Esophagus muscularis mucosa (tissue), 4 donors: ENCODE measurements around the gene INPP5A. TPM values are rescaled to one million over a fixed set of nuclear protein-coding genes. Genes with fewer than 3 reads are reported as not detected.
A peak's percentile ranks its signal among the peaks of the same experiment; 100 is the strongest.

Experiments
- DNase-seq: peaks from one replicate; pipeline ENCODE4 v3.0.0-alpha.2; 2017; ENCODE audit errors: extremely low spot score
- H3K27ac ChIP-seq, 4 donors: fragments of 200-600 bp; sonication (generic); replicated peaks in 1 of 4; 1 replicate in 3 of 4; 2 replicates in 1 of 4; pipeline ENCODE4 v1.5.1; 2016 to 2019; ENCODE audit warnings: mild to moderate bottlenecking in 1 of 4
- H3K27me3 ChIP-seq, 4 donors: fragments of 200-600 bp; sonication (generic); one replicate each; pipeline versions ENCODE4 v1.5.1 to v1.6.0; 2016 to 2019
- H3K36me3 ChIP-seq, 4 donors: fragments of 200-600 bp; sonication (generic); one replicate each; pipeline ENCODE4 v1.5.1; 2016 to 2019
- H3K4me1 ChIP-seq, 4 donors: fragments of 200-600 bp; sonication (generic); one replicate each; pipeline ENCODE4 v1.5.1; 2016 to 2019
- H3K4me3 ChIP-seq, 4 donors: fragments of 200-600 bp; sonication (generic); 1 replicate in 2 of 4; 2 replicates in 2 of 4; pipeline ENCODE4 v1.5.1; 2016 to 2019; ENCODE audit warnings: mild to moderate bottlenecking in 4 of 4, moderate library complexity in 1 of 4
- H3K9me3 ChIP-seq, 4 donors: fragments of 200-600 bp; sonication (generic); 1 replicate in 3 of 4; 2 replicates in 1 of 4; pipeline ENCODE4 v1.5.1; 2016 to 2019
- EP300 ChIP-seq: sonication (generic); formaldehyde crosslinking; IDR thresholded peaks from one replicate; pipeline ENCODE4 v1.6.1; 2017; ENCODE audit warnings: antibody characterized with exemption
- POLR2A ChIP-seq: fragments of 450-650 bp; IDR thresholded peaks from one replicate; pipeline ENCODE4 v1.6.1; 2017; ENCODE audit warnings: antibody characterized with exemption, moderate library complexity, mild to moderate bottlenecking, low read depth
- POLR2AphosphoS5 ChIP-seq, 2 donors: sonication (generic); formaldehyde crosslinking; IDR thresholded peaks; one replicate each; pipeline ENCODE4 v1.6.1; 2017; ENCODE audit warnings: antibody characterized with exemption in 2 of 2
- WGBS: methylation state at CpG from one replicate; pipeline ENCODE4 v1.1.5; 2018; 5-methylcytosine and 5-hydroxymethylcytosine counted together
- intact Hi-C: fragments of 100-400 bp; cut with DNase I; formaldehyde crosslinking; loops from one replicate; pipeline ENCODE4 v1.15.1; 2023
- total RNA-seq, 4 donors: library from RNA; depleted of rRNA; stranded (reverse); fragments of >200 nt; gene quantifications; one replicate each; pipeline versions ENCODE4 v1.1.0 to v1.2.1, GENCODE V29; 2016
- TF ChIP-seq, protein P1 (sequence below), 3 experiments: fragments of 200-600 bp in 2 of 3; fragments of 450-650 bp in 1 of 3; sonication (generic) in 2 of 3; IDR thresholded peaks; one replicate each; pipeline ENCODE4 v1.5.1; 2017 to 2019; ENCODE audit warnings: antibody characterized with exemption in 3 of 3, mild to moderate bottlenecking in 2 of 3, moderate library complexity in 1 of 3

Gene INPP5A
- total RNA-seq, 4 donors from 2014 or later: 234 to 301 (median 245) TPM

DNA sequence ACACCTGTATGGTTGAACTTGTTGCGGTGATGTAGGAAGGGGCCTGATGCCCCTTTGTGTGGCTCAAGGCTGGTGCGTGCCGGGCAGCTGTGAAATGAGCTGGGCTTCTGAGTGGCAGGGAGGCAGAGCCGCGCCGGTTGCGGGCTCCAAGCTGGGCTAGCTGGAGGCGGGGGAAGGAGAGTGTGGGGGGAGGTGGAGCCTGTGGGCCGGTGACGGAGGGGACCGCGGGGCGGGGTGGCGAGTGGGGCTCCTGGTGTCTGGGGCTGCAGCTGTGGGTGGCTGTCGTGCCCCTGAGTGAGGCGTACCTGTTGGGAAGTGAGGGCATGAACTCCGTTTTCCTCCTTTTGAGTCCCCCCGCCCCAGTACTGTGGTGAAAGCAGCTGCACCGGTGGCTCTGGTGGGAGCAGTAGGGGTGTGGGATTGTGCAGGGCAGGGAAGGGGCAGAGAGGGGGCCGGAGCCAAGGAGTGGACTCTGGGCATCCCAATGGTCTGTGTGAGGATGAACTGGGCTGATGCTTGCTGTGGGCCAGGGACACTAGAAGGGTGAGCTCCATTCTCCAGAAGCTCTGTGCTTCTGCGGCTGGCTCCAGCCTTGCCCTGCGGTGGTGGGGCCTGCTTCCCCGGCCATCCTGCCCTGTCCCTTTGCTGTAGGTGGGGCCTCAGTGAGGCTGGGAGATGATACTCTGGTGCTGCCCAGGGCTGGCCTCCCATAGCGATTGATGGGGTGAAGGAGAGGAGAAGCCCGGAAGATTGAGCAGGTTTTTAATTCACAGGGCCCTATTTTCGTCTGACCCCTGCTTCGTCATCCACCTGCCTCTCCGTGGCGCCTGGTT is 41.7 kb downstream of the INPP5A start:
- Histone ChIP-seq H3K27me3 (no peaks in the 10 kb centered on the region), H3K4me1 (peaks cover 67 to 94% (median 88%) of the 10 kb centered on the region in 4 donors), H3K9me3 (no peaks in the 10 kb centered on the region), H3K4me3 (peak overlapping the region; percentile 16 to 38 (median 32)), H3K36me3 (no peaks in the 10 kb centered on the region), H3K27ac (peak overlapping the region; percentile 78 to 81 (median 80))
- TF ChIP-seq POLR2A: no peak
- TF ChIP-seq POLR2AphosphoS5 (IDR thresholded peaks at IDR 0.05): peak in 1 of 2 donors; percentile 7
- no peak for TF ChIP-seq EP300
- DNase-seq: no peak
- 59% methylated on average over 25 of the region's 29 CpGs for WGBS
- intact Hi-C loops: loop anchor here (5.0 kb wide), 2 partner anchors 37 to 117 kb away; no protein-coding TSS in a partner anchor

DNA sequence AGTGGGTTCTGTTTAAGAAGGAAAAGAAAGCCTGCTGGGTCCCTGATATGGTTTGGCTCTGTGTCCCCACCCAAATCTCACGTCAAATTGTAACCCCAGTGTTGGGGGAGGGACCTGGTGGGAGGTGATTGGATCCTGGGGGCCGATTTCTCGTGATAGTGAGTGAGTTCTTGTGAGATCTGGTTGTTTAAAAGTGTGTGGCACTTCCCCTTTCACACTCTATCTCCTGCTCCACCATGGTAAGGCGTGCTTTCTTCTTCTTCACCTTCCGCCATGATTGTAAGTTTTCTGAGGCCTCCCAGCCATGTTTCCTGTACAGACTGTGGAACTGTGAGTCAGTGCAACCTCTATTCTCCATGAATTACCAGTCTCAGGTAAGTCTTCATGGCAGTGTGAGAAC is 42.6 kb downstream of the INPP5A start:
- WGBS: 74% methylated on average over 5 of the region's 5 CpGs
- no peak overlapping the region for H3K4me3 ChIP-seq
- H3K27me3 ChIP-seq: no peaks in the 10 kb centered on the region
- peaks cover 62 to 93% (median 86%) of the 10 kb centered on the region in 4 donors for H3K4me1 ChIP-seq
- intact Hi-C loops: no loop called here
- H3K27ac ChIP-seq: peak overlapping the region; percentile 78 to 81 (median 80)
- H3K36me3 ChIP-seq: no peaks in the 10 kb centered on the region
- H3K9me3 ChIP-seq: no peaks in the 10 kb centered on the region
- DNase-seq: no peak
- no peak for TF ChIP-seq EP300
- TF ChIP-seq POLR2AphosphoS5 (IDR thresholded peaks at IDR 0.05): no peak
- TF ChIP-seq, protein P1, sequence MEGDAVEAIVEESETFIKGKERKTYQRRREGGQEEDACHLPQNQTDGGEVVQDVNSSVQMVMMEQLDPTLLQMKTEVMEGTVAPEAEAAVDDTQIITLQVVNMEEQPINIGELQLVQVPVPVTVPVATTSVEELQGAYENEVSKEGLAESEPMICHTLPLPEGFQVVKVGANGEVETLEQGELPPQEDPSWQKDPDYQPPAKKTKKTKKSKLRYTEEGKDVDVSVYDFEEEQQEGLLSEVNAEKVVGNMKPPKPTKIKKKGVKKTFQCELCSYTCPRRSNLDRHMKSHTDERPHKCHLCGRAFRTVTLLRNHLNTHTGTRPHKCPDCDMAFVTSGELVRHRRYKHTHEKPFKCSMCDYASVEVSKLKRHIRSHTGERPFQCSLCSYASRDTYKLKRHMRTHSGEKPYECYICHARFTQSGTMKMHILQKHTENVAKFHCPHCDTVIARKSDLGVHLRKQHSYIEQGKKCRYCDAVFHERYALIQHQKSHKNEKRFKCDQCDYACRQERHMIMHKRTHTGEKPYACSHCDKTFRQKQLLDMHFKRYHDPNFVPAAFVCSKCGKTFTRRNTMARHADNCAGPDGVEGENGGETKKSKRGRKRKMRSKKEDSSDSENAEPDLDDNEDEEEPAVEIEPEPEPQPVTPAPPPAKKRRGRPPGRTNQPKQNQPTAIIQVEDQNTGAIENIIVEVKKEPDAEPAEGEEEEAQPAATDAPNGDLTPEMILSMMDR (IDR thresholded peaks at IDR 0.05): no peak
- TF ChIP-seq POLR2A: no peak

DNA sequence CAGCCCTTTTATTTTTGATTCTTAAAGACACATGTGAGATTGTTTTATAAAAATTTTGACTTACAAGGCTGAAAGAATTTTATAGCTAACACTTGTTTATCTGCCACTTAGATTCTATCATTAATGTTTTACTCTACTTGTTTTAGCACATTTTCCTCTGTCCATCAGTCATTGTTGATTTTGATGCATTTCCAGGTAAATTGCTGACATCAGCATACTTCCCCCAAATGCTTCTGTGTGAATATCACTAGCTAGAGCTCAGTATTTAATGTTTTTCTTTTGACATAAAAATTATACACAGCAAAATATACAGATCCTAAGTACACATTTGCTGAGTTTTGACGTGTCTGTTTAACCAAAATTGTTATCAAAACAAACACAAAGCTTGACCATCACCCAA is 43.0 kb downstream of the INPP5A start:
- TF ChIP-seq POLR2A (no peak), EP300 (no peak), POLR2AphosphoS5 (IDR thresholded peaks at IDR 0.05) (no peak)
- TF ChIP-seq, protein P1 (IDR thresholded peaks at IDR 0.05): no peak
- Histone ChIP-seq H3K27me3 (no peaks in the 10 kb centered on the region), H3K9me3 (no peaks in the 10 kb centered on the region), H3K4me3 (no peak overlapping the region), H3K36me3 (no peaks in the 10 kb centered on the region), H3K4me1 (peaks cover 62 to 93% (median 86%) of the 10 kb centered on the region in 4 donors), H3K27ac (peak overlapping the region; percentile 78 to 81 (median 80))
- intact Hi-C loops: no loop called here
- DNase-seq: no peak
- WGBS: 55% methylated on average over 1 of the region's 1 CpG

DNA sequence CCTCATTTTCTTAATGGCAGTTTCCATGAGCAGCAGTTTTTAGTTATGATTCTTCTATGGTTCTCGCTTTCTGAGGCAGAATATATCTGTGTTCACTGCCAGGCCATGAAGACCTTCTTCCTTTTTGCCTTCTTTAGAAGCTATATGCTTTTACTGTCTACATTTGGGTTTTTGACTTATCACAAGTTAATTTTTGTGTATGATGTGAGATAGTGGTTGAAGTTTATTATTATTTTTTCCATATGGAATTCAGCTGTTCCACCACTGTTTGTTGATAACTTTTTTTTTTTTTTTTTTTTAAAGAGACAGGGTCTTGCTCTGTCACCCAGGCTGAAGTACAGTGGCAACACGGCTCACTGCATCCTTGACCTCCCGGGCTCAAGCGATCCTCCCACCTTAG is 44.5 kb downstream of the INPP5A start:
- H3K4me3 ChIP-seq: no peak overlapping the region
- peak overlapping the region in 1 of 4 donors; percentile 46 for H3K27ac ChIP-seq
- no peaks in the 10 kb centered on the region for H3K36me3 ChIP-seq
- 96% methylated on average over 4 of the region's 4 CpGs for WGBS
- TF ChIP-seq POLR2AphosphoS5 (IDR thresholded peaks at IDR 0.05) (no peak), EP300 (no peak), POLR2A (no peak)
- TF ChIP-seq, protein P1 (IDR thresholded peaks at IDR 0.05): no peak
- H3K4me1 ChIP-seq: peaks cover 62 to 93% (median 86%) of the 10 kb centered on the region in 4 donors
- H3K9me3 ChIP-seq: no peaks in the 10 kb centered on the region
- no peaks in the 10 kb centered on the region for H3K27me3 ChIP-seq
- intact Hi-C loops: no loop called here
- DNase-seq: no peak

DNA sequence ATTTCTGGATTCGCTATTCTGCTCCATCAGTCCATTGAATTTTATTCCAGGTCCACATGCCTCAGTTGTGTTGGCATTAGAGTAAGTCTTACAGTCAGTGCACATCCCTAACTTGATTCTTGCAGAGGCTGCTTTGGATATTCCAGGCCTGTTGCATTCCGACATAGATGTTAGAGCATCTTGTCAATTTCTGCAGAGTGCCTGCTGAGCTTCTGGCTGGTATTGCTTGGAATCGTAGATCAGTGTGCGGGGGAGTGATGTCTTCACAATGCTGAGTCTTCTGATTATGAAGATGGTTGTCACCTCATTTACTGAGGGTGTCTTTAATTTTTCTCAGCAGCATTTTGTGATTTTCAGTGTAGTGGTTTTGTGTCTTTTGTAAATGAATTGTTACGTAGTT is 45.2 kb downstream of the INPP5A start:
- H3K36me3 ChIP-seq: no peaks in the 10 kb centered on the region
- no peak for DNase-seq
- peak overlapping the region; percentile 42 to 67 (median 50) for H3K27ac ChIP-seq
- H3K27me3 ChIP-seq: no peaks in the 10 kb centered on the region
- 78% methylated on average over 5 of the region's 5 CpGs for WGBS
- no peak overlapping the region for H3K4me3 ChIP-seq
- H3K4me1 ChIP-seq: peaks cover 62 to 93% (median 86%) of the 10 kb centered on the region in 4 donors
- intact Hi-C loops: no loop called here
- TF ChIP-seq POLR2AphosphoS5 (IDR thresholded peaks at IDR 0.05) (no peak), EP300 (no peak), POLR2A (no peak)
- TF ChIP-seq, protein P1 (IDR thresholded peaks at IDR 0.05): no peak
- no peaks in the 10 kb centered on the region for H3K9me3 ChIP-seq
